HG02678 (cell line): ENCODE data around the gene ADAM33.

ENCODE experiments used
- ATAC-seq: cut with Tn5 transposase; IDR thresholded peaks from one replicate; pipeline ENCODE4 v1.9.1; 2021; ENCODE audit warnings: mild to moderate bottlenecking, moderate library complexity; ENCODE audit not compliant: unreplicated experiment

Gene ADAM33

DNA sequence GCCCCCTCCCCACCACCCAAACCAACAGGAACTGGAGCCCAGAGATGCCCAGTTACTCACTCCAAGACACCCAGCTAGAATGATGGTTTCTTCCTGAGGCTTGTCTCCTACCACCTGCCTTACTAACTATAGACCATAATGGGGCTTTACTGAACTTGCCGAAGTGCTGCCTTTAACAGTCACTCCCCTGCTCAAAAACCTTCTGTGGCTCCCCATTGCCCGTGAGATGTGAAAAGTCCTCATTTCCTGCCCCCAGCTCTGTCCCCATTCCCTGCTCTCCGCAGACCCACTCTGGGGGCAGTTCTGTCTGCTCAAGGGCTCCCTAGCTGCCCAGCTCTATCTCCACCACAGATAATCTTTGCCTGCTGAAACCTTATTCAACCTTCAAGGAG, 25.7 kb upstream of the ADAM33 start:
- ATAC-seq: no peak

DNA sequence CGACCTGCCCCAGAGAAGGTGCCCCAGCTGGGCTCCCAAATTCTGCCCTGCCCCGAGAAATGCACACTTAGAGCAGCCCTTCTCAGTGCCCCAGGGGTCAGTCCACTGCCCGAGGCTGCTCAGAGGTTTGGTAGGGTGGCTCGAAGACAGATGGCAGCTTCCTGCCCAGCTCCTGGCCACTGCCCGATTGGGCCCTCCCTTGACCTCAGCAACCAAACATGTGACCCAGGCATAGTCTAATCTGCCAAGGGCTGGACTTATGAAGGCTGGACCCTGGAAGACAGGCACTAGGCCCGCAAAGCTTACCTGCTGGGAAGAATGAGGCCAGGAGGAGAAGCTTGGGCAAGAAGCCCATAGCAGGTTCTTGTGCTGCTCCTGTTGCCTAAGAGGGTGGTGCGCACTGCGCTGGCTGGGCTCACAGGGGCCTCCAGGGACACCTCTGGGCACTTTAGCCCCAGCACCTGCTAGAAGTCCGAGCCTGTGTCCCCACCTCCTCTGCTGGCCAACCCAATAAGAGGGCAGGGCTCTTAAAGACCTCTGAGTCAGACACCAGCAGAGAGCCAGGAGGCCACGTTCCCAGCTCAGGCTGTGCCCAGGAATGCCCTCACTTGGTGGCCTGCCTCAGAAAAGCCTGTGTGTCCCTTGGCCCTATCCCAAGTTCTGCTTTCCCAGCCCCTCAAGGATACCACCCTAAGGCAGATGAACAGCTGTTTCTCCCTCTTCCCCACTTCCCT, 25.1 kb upstream of the ADAM33 start:
- ATAC-seq: no peak

DNA sequence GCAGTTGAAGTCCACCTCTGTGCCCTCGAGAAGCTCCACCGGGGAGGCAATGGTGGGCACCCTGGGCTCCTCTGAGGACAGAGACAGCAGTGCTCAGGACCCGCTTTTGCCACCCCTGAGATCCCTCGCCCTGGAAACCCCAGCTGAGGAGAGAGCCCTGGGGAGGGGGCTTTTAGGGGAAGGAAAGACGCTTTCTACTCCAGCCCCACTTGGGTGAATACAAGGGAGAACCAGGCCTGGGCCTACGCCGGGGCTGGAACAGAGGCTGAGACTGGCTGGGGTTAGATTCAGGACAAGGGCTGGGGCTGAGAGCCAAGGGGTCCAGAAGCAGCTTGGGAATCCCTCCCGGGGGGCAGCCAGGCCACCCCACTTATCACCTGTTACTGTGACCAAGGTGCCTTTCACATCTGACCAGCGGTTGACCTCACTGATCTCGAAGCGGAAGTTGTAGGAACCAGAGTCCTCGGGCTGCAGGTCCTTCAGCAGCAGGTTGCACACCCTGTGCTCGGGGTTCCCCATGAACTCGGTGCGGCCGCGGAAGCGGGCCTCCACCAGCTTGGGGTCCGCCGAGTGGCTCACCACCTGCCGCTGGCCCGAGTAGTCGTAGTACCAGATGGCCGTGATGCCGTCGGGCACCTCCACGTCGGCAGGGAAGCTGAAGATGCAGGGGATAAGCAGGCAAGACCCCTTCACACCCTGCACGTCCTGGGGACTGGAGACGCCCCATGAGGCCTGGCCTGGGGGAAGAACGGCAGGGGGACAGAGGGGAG, 24.3 kb upstream of the ADAM33 start:
- no peak for ATAC-seq

DNA sequence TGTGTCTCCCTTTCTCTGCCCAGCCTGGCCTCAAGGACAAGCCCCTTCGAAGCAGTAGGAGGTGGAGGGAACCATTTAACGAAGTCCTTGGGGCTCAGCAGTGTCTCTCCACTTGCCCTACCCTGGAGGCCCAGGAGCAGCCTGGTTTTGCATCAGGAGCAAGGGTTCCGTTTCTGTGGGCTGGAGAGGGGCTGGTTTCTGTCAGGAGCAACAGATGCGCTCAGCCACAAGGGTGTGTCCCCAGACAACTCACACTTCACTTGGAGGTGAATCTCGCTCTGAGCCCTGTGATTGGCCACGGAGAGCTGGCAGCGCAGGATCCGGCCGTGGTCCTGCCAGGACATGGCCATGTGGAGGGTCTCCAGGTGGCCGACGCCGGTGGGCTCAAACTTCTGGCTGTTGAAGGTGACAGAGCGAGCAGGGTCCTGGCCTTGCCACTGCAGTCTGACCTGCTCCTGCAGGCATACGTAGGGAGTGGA, 23.7 kb upstream of the ADAM33 start:
- no peak for ATAC-seq

DNA sequence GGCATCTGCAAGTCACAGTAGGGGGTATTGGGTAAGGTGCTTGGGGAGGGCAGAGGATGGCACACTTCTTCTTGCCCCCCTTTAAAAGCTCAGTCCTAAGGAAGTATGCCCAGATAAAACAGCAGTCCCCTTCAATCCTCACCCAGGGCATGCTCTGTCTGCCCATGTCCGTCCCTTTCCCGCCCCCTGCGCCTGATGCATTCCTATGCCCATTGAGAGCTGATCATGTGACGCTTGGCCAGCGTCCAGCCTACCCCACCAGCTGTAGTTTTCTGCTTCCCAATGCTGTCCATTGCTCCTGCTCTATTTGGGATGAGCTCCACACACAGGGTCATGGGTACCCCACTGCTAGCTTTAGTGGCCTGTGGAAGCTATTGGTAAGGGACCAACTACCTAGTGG, 22.3 kb upstream of the ADAM33 start:
- ATAC-seq: no peak

DNA sequence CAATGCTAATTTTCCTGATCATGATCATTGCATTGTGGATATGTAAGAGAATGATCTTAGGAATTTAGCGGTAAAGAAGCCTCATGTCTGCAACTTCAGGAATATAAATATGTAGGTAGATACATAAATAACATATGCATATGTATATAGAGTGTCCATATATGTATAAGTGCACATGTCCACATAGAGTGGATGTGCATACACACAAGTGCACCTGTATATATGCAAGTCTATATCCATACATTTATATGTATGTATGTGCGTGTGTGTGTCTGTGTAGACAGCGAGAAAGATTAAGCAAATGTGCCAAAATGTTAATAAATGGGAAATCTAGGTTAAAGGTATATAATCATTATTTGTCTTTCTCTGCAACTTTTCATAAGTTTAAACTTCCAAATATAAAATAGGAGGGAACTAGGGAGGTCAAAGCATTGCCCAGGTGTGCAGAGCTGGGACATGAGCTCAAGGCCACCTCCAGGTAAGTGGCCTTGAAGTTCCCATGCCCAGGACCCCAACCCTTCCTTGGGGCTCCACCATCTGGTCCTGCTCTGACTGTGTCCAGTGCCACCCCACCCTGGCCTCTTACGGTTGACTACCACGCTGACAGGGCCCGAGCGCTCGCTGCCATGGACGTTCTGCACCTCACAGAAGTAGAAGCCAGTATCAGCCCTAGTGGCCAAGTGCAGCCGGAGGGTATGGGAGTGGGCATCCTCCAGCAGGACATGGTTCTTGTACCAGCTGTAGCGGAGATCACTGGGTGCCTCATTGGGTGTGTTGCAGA, 21.0 kb upstream of the ADAM33 start:
- ATAC-seq: no peak

DNA sequence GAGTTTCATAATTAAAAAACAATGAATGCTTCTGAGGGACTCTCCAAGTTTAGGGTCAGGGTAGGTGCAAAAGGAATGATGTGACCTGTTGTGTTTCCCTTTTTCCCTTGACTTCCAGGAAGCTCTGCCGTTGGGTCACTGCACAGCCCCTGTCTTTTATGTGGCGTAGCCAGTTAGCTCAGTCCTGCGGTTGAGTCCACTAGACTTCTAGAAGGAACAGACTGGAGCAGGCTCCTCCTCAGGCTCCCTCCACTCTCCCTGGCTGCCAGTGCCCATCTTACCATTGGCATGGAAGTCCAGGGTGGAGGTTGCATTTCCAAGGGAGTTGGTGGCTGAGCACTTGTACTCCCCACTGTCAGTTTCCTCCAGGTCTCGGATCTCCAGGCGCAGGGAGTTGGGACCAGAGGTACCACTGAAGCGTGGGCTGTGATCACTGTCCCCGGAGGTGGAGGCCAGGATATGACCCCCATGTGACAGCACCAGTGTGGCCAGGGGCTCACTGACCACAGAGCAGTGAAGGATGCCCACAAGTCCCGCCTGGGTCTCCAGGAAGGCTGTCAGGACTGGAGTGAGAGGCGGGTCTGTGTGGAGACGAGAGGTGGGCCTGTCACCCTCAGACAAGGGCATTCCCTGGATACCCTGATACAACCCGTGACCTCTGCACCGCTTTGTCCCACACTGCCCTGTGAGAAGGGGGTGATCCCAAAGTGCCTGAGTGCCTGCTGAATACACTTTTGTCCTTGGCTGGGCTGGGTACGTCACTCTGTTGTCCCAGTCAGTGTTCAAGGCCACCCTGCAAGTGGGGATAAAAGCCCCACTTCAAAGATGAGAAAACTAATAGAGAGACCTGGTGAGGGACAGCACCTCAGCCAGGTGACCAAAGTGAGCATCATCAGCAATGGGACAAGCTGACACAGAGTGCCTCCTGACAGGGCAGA, 19.5 kb upstream of the ADAM33 start:
- ATAC-seq: no peak

DNA sequence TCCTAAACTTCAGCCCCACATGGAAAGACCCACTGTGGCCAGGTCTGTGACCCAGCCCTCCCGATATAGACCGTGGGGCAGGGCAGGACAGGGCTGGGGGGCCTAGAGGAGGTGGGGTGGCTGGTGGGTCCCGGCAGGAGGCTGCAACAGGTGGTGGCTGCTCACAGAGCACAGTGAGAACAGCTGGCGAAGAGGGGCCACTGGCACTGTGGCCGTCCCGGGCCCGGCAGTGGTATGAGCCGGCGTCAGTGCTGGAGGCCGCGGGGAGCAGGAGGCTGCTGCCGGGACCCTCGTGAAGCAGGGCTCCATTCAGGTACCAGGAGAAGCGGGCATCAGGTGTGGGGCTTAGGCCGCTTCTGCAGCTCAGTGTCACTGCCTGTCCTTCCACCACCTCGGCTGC, 17.2 kb upstream of the ADAM33 start:
- no peak for ATAC-seq

DNA sequence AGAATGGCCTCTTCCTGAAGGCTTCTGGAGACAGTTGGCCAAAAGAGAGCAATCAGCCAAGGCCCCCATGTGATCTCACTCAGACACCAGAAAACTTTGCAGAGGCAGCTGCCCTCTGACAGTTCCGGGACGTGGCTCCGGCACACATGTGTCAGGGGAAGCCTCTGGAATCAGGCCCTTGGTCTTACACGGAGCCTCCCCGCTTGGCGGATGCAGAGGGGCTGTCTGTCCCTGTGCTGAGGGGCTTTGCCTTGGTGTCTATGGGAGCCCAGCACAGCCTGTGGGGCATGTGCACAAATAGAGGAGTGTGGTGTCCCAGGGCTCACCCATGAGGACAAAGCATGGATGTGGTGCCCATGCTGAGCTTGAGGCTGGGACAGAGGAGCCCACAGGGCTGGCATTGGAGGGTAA, 16.8 kb upstream of the ADAM33 start:
- no peak for ATAC-seq

DNA sequence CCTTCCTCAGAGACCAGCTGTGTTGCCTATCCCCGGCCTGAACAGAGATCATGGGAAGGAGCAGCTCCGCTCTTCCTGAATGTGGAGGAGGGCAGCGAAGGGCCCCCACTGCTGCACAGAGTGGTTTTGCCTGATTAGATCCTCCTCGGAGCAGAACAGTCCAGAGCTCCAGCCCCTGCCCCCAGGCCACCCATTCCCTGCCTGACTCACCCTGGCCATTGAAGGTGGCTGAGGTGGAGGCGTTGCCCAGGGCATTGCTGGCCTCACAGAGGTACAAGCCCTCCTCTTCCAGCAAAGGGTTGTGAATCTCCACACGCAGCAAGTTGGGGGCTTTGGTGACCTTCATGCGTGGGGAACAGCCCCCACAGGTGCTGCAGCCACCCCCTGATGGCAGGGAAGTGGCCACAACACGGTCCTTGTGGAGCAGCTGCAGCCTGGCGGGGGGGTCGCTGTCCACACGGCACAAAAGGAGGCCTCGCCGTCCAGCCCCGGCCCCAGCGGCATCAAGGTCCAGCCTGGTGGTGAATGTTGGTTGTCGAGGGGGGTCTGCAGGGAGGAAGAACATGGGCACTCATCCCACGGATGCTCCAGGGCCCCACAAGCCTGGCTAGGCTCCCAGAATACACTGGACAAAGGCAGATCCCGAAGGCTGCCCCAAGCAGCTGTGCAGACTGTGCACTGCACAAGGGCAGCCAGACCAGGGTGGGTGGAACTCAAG, 15.9 kb upstream of the ADAM33 start:
- no peak for ATAC-seq

DNA sequence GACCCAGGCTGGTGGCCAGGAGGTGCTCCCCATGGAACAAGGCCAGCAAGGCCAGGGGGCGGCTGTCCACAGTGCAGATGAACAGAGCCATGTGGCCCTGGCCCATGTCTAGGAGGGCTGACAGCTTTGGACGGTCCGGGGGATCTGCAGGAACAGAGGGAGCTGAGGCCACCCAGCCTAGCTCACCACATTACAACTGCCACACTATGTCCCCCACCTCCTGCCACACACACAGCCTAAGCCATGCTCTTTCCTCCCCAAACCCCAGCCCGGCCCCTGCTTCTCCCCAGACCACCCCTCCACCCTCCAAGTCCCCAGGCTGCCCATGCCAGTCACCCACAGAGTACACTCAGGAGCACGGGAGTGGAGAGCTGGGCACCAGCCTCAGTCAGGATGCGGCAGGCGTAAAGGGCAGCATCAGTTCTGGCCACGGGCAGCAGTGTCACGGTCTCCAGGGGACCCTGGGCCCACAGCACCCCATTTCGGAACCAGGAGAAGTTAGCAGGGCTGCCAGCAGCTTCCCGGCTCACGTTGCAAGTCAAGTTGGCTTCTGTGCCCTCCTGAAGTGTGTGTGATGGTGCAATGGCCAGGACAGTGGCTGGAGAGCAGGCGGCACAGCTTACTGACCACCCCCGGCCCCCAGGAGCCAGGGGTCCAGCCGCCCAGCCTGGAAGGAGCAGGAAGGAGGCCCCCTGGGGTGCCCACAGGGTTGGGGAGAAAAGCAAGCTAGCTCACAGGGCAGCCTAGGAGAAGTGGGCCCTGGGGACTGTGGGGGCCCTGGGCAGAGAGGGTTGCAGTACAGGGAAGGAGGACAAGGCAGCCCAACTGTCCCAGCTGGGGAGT, 15.2 kb upstream of the ADAM33 start:
- no peak for ATAC-seq

DNA sequence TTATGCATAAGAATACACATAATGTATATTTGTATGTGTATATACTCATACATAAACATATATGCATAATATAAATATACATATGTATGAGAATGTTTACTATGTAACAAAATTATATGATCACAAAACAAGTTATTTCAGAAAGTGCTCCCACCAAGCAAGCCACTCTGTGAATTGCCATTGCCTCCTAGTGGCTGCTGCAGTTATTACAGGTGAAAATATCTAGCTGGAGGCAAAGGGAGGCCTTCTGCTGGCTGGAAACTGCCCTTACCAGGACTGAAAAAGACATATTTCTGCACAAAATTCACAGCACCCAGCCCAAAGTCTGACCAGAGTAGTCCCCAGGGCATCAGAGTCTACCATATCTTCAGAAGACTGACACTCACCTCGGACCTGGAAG, 14.4 kb upstream of the ADAM33 start:
- no peak for ATAC-seq

DNA sequence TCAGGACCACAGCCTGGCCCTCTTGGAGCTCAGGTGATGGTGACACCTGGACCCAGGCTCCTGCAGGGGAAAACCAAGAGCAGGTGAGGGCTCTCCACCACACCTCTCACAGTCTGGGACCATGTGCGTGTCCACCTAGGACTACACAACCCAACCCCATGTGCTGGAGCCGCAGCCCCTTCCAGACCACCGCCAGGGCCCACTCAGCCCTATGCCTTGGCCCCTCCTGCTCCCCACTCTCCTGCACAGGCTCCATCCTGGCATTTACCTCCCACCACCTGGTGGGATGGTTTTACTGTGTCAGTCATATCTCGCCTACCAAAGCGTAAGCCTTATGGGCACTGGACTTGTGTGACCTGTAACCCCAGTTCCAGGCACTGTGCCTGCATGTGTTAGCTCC, 13.1 kb upstream of the ADAM33 start:
- ATAC-seq: no peak

DNA sequence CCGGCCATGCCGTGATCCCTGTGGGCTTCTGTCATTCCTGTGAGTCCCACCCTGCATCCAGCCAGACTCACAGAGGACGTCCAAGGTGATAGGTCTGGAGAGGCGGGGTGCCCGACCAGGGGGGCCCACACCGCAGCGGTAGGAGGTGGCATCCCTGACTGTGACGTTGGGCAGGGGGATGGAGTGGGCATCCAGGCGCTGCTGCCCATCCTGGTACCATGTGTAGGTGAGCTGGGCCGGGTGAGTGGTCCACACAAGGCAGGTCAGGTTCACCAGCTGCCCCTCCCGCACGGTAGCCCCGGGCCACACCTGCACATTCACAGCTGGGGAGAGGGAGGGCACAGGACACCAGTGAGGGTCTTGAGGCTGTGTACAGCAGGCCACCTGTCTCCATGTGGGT, 11.6 kb upstream of the ADAM33 start:
- ATAC-seq: no peak

DNA sequence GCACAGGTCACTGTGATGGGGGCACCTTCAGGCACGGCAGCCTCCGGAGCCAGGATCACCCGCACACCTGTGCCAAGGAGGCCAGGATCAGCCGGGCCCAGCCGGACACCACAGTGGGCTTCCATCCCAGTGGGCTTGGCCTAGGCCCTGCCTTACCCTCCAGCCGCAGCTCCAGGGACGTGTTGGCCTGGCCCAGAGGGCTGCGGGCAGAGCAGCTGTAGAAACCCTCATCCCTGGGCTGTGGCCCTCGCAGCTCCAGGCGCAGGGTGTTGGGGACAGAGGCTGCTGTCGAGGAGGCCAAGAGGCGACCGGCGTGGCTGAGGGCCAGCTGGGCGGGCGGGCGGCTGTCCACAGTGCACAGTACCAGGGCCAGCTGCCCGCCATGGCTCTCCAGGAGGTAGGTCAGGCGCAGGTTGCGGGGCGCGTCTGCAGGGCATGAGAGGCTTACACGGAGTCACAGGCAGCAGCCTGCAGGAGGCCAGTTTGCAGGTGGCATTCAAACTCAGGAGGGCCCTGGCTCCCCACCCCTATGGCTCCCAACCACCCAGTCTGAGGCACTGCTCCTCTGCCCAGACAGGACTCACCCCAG, 11.0 kb upstream of the ADAM33 start:
- no peak for ATAC-seq

DNA sequence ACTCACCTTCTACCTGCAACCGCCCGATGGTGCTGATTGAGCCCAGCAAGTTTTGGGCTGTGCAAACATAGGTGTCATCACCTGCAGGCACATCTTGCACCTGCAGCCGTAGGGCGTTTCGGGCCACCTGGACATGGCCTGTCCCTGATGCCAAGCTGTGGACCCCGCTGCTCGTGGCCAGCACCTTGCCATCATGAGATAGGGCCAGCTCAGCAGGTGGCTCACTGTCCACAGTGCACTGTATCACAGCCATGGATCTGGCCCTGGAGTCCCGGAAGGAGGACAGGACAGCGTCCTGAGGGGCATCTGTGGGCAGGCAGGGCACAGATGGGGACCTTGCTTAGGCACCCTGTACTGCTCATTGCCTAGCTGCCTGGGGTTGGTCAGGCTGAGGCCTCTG, 10.1 kb upstream of the ADAM33 start:
- no peak for ATAC-seq

DNA sequence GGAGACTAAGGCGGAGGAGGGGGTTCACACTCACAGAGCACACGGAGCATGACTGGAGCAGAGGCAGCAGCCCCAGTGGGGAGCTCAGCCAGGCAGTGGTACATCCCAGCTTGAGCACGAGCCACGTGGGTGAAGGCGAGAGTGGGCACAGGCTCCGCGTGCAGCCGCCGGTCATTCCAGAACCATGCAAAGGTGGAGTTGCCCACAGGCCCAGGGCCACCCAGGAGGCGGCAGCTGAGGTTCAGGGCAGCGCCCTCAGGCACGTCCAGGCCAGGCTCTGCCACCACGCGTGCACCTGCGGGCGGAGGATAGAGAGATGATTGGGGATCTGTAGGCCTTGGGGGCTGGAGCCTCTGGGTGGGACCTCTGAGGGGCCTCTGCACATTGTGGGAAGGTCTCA, 9.5 kb upstream of the ADAM33 start:
- no peak for ATAC-seq

DNA sequence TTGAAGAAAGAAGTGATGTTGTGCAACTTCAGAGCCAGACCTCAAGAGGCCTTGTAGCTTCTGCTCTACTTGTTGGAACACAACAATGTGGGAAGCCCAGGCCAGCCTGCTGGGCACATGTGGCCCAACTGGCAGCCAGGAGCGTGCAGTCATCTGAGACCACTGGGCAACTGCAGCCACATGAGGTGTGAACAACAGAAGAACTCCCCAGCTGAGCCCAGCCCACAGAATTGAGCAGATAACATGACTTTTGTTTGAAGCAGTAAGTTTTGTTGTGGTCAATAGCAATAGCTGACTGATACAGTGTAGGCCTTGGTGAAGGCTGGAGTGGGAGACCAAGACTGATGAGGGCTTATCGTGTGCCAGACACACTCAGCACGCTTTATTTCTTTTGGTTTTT, 8.6 kb upstream of the ADAM33 start:
- ATAC-seq: no peak

DNA sequence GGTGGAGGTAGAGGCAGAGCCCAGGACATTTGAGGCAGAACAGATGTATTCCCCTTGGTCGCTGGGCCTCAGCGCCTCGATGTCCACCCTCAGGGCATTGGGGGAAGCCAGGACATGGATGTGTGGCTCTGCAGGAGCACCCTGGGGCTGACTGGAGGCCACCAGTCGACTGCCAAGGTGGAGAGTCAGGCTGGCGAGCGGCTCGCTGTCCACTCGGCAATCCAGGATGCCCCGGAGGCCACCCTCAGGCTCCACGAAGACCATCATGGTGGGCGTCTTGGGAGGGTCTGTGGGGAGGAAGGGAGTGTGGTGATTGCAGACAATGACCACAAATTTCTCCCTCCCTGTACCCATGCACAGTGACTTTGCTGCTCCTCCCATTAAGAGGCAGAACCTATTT, 8.2 kb upstream of the ADAM33 start:
- no peak for ATAC-seq
